ES-I3 (cell line): ENCODE data around the gene SETD9.

Experiments used
- H3K36me3 ChIP-seq: 2 replicates; pipeline ENCODE4 v1.6.1; 2013; ENCODE audit warnings: mild to moderate bottlenecking, low read length, control low read depth, moderate library complexity; ENCODE audit not compliant: insufficient read depth
- H3K4me1 ChIP-seq: 2 replicates; pipeline ENCODE4 v1.6.1; 2013; ENCODE audit warnings: mild to moderate bottlenecking, control low read depth, low read length; ENCODE audit not compliant: insufficient read depth
- H3K9ac ChIP-seq: 2 replicates; pipeline ENCODE4 v1.6.1; 2013; ENCODE audit warnings: low read depth, mild to moderate bottlenecking, low read length, moderate library complexity
- H3K9me3 ChIP-seq: 2 replicates; pipeline ENCODE4 v1.6.1; 2013; ENCODE audit warnings: mild to moderate bottlenecking, low read length, moderate library complexity; ENCODE audit not compliant: control insufficient read depth, insufficient read depth

SETD9 gene

DNA sequence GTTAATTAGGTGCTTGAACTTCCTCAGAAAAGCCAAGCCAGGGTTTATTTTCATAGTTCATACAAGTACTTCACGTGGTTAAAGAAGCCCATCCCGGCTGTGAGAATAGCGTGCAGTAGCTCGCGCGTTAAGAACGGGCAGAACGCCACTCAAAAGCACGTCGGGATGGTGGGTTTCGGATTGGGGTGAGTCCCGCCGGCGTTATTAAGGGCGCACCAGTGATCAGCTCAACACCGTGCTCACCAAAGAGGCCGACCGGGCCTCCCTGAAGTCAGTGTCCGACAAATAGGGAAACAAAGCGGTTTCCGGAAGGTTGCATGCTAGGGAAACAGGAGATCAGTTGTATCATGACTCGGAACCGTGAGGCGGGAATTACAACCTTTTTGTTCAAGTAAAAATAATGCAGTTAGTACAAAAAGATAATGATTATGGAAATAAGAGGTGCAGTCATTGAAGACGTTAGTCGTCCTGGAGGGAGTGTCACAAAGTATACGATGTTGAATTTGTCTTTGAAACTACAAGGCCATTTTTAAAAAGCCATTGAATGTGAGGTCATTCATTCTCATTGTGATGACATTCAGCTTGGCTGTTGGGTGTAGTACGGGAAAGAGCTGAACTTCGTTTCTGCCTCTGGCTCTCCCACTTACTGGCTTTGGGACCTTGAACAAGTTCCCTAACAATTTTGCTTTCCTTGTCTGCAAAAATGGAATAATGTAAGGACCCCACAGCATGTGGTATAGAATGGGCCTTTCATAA is 992 bp downstream of the SETD9 start:
- H3K4me1 ChIP-seq = peaks cover 8% of the 10 kb centered on the region; the same call in 1 of the 2 replicates
- no peaks in the 10 kb centered on the region for H3K9me3 ChIP-seq
- no peaks in the 10 kb centered on the region for H3K36me3 ChIP-seq
- peak overlapping the region; percentile 98 for H3K9ac ChIP-seq

DNA sequence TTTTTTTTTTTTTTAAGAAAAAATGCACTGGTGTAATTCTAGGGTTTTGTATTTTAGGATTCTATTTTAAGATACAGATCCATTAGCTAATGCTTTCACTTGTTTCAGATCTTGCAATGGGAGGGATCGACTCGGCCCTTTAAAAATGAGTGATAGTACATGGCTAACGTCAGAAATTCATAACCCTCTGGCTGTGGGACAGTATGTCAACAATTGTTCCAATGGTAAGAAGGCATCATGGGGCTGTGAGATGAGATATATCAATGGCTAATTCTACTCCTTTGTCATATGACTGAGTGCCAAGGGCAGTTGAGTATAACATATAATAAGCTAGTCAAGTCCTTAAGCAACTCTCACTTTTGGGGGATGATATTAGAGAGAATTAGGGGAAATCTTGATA is 4.4 kb downstream of the SETD9 start:
- no peaks in the 10 kb centered on the region for H3K9me3 ChIP-seq
- H3K36me3 ChIP-seq = no peaks in the 10 kb centered on the region
- H3K9ac ChIP-seq = no peak overlapping the region
- peaks cover 8% of the 10 kb centered on the region; the same call in 1 of the 2 replicates for H3K4me1 ChIP-seq

DNA sequence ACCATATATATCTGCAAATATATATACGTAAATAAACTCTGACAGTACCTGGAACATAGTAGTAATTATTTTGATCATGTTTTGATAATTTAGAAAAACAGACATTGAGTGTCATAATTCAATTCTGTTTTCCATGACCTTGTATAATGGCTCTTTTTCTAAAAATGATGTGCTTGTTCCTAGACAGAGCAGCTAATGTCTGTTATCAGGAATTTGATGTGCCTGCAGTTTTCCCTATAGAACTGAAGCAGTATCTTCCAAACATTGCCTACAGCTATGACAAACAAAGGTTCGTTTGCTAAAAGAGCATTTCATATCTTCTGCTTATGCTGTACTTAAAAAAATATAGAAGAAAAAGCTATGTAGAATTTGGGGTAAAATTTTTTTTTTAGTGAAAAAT is 5.3 kb downstream of the SETD9 start:
- no peaks in the 10 kb centered on the region for H3K36me3 ChIP-seq
- H3K9me3 ChIP-seq = no peaks in the 10 kb centered on the region
- H3K9ac ChIP-seq = no peak overlapping the region
- H3K4me1 ChIP-seq = peaks cover 8% of the 10 kb centered on the region; the same call in 1 of the 2 replicates

- no peaks in the 10 kb centered on the region for H3K4me1 ChIP-seq
- H3K36me3 ChIP-seq = peaks cover 6% of the 10 kb centered on the region
- H3K9me3 ChIP-seq = no peaks in the 10 kb centered on the region
- H3K9ac ChIP-seq = no peak overlapping the region
Observed at GRCh38 chr5:56917534-56917933, 8.1 kb downstream of the SETD9 start.

DNA sequence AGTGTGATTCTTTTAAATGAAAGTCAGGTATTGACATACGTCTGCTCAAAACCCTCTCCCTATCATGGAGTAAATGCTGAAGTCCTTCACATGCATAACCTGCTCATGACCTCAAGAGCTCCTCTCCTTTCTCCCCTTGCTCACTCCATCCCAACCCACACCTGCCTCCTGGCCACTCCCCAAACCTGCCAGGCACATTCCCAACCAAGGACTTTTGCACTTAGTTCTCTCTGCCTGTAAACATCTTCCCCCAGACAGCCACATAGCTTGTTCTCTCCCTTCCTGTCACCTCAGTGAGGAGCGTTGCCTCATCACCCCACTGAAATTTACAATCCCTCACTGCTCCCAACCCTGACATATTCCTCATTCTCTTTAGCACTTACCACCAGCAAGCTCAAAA is 8.7 kb downstream of the SETD9 start:
- H3K36me3 ChIP-seq = peaks cover 10% of the 10 kb centered on the region
- no peak overlapping the region for H3K9ac ChIP-seq
- H3K9me3 ChIP-seq = no peaks in the 10 kb centered on the region
- H3K4me1 ChIP-seq = no peaks in the 10 kb centered on the region

DNA sequence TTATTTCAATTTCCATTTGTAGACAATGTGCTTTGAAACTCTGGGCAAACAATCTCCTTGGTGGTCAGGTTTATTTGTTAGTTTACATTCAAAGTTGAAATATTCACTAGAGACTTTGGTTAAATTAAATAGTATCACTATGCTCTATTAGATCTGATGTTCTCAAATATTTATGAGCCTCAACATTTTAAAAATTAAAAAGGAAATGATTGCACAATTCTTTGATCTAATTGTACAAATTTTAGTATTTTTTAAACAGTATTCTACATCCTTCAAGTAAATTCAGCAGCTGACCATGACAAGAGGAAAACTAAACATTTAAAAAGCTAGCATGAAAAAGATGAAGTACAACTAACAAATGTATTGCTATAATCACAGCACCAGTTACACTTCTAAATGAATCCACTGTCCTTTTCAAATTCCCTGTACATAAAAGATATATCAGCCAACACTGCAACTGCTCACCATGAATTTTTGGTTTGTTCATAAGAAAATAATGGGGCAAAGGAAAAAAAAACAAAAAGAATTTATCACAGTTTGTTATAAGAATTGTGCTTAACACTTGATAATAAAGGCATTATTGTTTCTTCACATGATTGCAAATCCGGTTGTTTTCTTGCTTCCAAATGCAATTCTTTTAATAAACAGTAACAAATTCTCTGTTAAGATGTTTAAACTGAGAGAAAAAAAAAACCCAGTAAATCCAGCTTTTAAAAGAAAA is 10.7 kb downstream of the SETD9 start:
- H3K4me1 ChIP-seq = no peaks in the 10 kb centered on the region
- H3K9ac ChIP-seq = no peak overlapping the region
- peaks cover 14% of the 10 kb centered on the region for H3K36me3 ChIP-seq
- no peaks in the 10 kb centered on the region for H3K9me3 ChIP-seq

- H3K36me3 ChIP-seq = peaks cover 18% of the 10 kb centered on the region
- H3K9ac ChIP-seq = no peak overlapping the region
- no peaks in the 10 kb centered on the region for H3K4me1 ChIP-seq
- no peaks in the 10 kb centered on the region for H3K9me3 ChIP-seq
Observed at GRCh38 chr5:56922922-56923321, 13.5 kb downstream of the SETD9 start.

DNA sequence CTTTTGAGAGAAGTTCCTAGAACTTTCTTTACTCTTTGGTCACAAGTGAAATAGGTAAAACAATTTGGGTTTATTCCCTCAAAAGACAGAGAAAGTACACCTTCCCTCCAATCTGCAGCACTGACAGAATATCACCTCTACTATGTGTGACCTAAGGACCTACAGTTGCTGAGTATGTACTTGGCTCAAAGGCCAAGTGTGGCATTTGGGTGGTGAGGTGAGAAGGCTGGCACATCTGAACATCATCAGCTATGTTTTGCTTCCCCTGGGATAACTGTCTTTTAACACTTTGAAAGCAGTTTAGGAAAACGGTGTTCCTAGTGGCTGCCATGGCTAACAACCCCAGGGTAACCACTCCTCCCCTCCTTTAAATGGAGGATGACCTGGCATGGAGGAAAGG is 24.9 kb downstream of the SETD9 start:
- H3K9ac ChIP-seq = no peak overlapping the region
- no peaks in the 10 kb centered on the region for H3K9me3 ChIP-seq
- peaks cover 33% of the 10 kb centered on the region for H3K36me3 ChIP-seq
- no peaks in the 10 kb centered on the region for H3K4me1 ChIP-seq

DNA sequence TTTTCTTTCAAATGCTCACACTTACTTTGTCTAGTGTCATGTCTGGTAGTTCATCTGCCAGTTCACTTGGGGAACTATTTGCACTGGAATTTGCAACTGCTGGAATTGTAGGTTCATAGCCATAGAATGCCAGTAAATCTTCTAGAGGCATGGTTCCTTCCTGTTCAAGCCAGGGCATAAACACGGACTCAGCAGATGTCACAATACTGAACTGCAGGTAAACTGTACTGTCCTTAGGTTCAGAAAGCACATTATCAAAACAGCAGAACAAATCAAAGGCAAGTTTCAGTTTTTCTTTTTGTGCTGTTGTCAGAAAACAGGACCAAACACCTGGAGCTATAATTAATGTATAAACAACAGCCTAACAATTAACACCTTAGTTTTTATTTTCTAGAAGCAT is 29.5 kb downstream of the SETD9 start:
- Histone ChIP-seq H3K4me1 (no peaks in the 10 kb centered on the region), H3K36me3 (peaks cover 36% of the 10 kb centered on the region), H3K9me3 (no peaks in the 10 kb centered on the region), H3K9ac (no peak overlapping the region)

GRCh38 chr5:56941981-56942380 is 32.6 kb downstream of the SETD9 start:
- Histone ChIP-seq H3K4me1 (no peaks in the 10 kb centered on the region), H3K9me3 (no peaks in the 10 kb centered on the region), H3K36me3 (peaks cover 22% of the 10 kb centered on the region), H3K9ac (no peak overlapping the region)

GRCh38 chr5:56947052-56947451 is 37.7 kb downstream of the SETD9 start:
- Histone ChIP-seq H3K9me3 (no peaks in the 10 kb centered on the region), H3K4me1 (no peaks in the 10 kb centered on the region), H3K9ac (no peak overlapping the region), H3K36me3 (peaks cover 13% of the 10 kb centered on the region; the same call in 1 of the 2 replicates)

- no peaks in the 10 kb centered on the region for H3K4me1 ChIP-seq
- no peaks in the 10 kb centered on the region for H3K9me3 ChIP-seq
- H3K36me3 ChIP-seq = 0 out of 2 replicates have a peak, but pooled peaks cover 5% of the 10 kb centered on the region
- H3K9ac ChIP-seq = peak overlapping the region; percentile 80
Observed at GRCh38 chr5:56950626-56951125, 41.3 kb downstream of the SETD9 start.

DNA sequence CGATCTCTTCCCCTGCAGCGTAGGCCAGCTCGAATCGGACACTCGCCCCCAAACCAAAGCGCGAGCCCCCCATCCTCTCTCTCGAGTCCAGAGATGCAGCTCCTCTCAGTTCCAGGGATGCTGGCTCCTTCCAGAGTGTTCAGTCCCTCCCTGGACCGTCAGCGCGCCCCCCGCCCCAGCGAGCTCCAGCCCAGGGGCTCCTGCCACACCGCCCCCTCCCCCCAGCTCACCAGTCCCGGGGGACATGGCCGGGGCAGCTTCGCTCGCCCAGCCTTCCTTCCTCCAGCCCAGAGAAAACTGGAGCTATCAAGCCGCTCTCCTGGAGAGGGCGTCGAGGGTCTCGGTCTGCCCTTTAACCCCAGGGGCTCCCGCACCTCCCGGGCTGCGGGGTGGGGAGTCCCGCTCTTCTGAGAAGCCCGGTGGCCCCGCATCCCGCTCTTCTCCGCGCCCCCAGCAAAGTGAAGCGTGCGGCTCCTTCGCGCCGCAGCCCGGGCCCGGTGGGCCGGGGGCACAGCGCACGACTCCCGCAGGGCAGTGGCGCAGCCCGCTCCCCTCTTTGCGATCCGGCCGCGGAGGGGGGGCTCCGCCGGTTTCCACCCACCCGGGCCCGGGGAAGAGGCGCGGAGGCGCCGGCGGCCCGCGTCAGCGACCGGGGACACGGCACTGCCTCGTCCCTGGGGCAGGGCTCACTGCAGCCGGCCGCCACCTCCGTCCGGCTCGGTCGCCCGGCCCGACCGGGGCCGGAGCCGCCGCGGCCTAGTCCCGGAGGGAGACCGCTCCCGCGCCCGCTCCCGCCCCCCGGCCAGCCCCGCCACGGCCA is 41.9 kb downstream of the SETD9 start:
- no peaks in the 10 kb centered on the region for H3K4me1 ChIP-seq
- H3K36me3 ChIP-seq = 0 out of 2 replicates have a peak, but pooled peaks cover 5% of the 10 kb centered on the region
- H3K9ac ChIP-seq = peak overlapping the region; percentile 80
- no peaks in the 10 kb centered on the region for H3K9me3 ChIP-seq

DNA sequence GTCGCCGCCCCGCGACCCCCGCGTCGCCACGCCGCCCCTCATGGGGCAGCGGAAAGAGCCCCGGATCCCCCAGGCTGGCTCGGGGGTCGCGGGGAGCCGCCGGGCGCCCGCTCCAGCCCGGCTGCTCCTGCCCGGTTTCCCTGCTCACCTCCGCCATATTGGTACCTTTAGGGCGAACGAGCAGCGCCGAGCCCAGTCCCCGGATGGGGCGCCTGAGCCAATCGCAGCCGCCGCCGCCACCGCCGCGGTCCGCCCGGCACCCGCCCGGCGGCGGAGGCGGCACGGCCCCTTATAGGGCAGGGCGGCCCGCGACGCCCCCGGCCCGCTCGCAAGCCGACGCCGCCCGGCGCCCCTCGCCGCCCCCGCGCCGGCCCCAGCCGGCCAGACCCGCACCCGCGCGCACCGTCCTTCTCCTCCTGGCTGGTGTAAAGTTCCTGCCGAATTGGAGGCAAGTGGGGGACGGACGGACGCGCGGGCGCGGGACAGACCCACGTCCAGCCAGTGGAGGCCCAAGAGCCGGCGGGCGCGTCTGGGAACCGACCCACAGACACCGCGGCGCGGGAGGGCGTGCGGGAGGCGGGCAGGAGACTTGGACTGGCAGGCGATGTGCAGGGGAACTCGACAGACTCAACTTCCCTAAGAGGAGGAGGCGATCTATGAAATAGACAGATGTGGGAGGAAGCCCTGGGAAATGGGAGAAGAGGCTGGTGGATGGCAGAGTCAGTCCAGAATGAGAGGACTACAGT is 42.7 kb downstream of the SETD9 start, which contains the start of gene MIER3:
Gene MIER3 (minus strand): TSS at position 178 of the 746 bp plus-strand sequence. CDS start 21 bp downstream, at position 157.
- no peaks in the 10 kb centered on the region for H3K4me1 ChIP-seq
- H3K9me3 ChIP-seq = no peaks in the 10 kb centered on the region
- peak within 1 kb of the TSS; percentile 80 for H3K9ac ChIP-seq
- H3K36me3 ChIP-seq = 0 out of 2 replicates have a peak, but pooled peaks cover 5% of the 10 kb centered on the region
